Measurements from ENCODE around the gene SPIB.
"Not testable (repeated sequence)": the region's sequence is repeated elsewhere in the genome, so short reads cannot be mapped to it uniquely, and the experiment has no call there.

The SPIB gene

DNA sequence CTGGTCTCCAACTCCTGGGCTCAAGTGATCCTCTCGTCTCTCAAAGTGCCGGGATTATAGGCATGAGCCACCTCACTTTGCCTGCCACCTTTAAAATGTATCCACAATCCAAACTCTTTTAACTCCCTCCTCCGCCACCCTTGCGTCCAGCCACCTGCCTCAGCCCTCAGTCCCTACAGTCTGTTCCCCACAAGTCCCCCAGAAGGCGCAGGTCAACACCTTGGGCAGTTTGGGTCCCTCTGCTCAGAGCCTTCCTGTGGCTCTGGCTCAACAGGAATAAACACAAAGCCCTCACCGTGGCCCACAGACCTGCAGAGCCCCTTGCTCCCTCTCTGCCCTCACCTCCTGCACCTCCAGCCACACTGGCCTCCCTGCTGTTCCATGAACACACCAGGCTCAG, 50.1 kb downstream of the SPIB start:
- DNase-seq (ENCODE audit: low read depth in 3 of 3) = no peak

GRCh38 chr19:50473336-50473735, 54.6 kb downstream of the SPIB start:
- not testable (repeated sequence) for DNase-seq (ENCODE audit: low read depth in 3 of 3)

- DNase-seq (ENCODE audit: low read depth in 3 of 3) = no peak
Measured at GRCh38 chr19:50475101-50475568, 56.4 kb downstream of the SPIB start.

DNA sequence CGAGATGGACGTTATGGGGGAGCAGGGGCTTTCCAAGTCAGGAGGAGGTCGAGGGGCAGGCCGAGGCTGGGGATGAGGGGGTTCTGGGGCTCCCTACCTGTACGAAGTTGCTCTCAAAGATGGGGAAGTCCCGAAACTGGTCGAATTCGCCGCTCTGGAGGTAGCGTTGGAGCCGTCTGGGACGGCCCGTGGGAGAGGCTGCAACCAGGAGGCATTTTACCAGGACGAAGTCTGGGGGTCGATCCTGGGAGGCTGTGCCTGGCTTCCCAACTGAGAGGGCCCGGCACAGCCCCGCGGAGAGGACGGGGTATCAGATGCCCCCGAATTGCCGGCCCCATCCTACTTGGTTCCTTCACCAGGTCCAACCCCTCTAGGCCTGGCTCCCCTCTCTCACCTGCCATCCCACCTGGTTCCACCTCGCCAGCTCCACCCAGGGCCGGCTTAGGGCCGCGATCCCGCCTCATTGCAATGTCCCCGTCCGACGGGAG, 57.0 kb downstream of the SPIB start:
- DNase-seq (ENCODE audit: low read depth in 3 of 3) = no peak

GRCh38 chr19:50476224-50476906, 57.6 kb downstream of the SPIB start, which contains the start of the genes EMC10 and GARIN5A:
Gene EMC10 (plus strand): TSS chr19:50476507. CDS start chr19:50476545, 38 bp downstream.
Gene GARIN5A (minus strand): TSS chr19:50476848. CDS start chr19:50476388, 460 bp downstream.
- peak; percentile 87 to 94 (median 90) for DNase-seq (ENCODE audit: low read depth in 3 of 3)

DNA sequence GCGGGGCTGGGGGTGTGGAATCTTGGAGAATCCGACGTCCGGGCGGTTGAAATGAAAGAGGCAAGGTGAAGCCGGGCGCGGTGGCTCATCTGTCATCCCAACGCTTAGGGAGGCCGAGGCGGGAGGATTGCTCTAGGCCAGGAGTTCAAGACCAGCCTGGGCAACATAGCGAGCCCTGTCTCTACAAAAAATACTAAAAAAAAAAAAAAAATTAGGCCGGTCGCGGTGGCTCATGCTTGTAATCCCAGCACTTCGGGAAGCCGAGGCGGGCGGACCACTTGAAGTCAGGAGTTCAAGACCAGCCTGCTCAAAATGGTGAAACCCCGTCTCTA, 58.1 kb downstream of the SPIB start:
- no peak for DNase-seq (ENCODE audit: low read depth in 3 of 3)

DNA sequence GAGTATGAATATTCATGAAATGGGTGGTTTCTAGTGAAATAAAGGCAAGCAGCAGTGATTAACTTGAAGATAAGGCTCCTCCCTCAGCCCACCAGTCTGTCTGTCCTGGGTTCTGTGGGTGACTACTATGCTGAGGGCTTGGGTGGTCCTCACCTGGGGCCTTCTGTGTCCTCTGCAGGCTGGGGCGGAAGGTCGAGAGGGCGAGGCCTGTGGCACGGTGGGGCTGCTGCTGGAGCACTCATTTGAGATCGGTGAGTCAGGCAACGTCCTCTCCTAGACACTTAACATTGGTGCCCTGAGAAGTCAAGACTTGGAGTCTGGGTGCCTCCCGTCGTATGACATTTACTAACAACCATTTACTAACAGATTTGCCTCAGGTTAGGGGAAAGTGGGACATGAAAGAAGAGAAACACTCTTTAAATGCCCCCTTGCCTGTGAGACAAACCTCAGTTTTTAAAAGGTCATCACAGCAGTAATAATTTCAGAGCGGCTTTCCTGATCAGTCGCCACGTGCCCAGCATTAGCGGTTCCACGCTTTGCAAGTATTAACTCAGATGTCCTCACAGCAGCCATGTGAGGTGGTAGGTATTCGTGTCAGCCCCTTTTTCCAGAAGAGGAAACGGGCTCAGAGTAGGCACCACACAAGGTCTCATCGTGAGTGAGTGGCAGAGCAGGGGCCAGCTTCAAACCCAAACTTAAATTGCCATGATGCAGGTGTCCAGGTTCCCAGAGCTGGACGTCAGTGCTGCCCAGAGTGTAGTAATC, 59.2 kb downstream of the SPIB start:
- DNase-seq (ENCODE audit: low read depth in 3 of 3) = no peak

GRCh38 chr19:50478901-50479715, 60.4 kb downstream of the SPIB start:
- peak in 1 of 3 experiments; percentile 25 for DNase-seq (ENCODE audit: low read depth in 3 of 3)

GRCh38 chr19:50479761-50480251, 61.1 kb downstream of the SPIB start:
- DNase-seq (ENCODE audit: low read depth in 3 of 3) = no peak

DNA sequence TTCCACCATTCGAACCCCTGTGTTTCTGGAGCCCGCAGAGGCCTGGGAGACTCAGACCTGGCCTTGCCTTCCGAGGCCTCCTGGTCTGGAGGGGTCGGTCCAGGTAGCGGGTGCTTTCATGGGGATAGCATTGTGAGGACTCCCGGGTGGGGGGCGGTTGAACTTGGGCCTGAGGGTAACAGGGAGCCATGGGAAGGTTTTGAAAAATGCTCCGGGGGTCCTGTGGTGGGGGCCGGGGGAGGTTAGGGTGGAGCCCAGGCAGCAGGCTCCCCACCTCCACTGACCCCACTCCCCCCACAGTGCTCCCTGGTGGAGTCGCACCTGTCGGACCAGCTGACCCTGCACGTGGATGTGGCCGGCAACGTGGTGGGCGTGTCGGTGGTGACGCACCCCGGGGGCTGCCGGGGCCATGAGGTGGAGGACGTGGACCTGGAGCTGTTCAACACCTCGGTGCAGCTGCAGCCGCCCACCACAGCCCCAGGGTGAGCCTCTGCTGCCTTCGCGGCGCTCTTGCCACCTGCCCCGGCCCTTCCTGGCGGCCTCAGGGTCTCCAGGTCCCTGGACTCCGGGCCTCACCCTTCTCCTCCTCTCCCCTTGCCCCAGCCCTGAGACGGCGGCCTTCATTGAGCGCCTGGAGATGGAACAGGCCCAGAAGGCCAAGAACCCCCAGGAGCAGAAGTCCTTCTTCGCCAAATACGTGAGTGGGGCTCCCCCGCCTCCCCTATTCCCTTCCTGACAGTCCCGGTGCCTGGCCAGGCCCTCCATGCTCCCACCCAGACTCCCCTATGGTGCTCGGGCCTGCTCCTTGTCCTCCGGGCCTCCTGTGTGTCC, 61.8 kb downstream of the SPIB start:
- DNase-seq (ENCODE audit: low read depth in 3 of 3) = no peak
